HEK293 (cell line): Measurements from ENCODE around the gene CREM.
A peak's percentile ranks its signal among the peaks of the same experiment; 100 is the strongest.

Experiments used
- FEZF1 ChIP-seq: fragments of 450-650 bp; formaldehyde crosslinking; IDR thresholded peaks from 2 replicates; pipeline ENCODE4 v1.5.1; 2016; ENCODE audit warnings: missing biosample characterization, missing genetic modification characterization
- GLI2 ChIP-seq: fragments of 450-650 bp; formaldehyde crosslinking; IDR thresholded peaks from 2 replicates; pipeline ENCODE4; 2017; ENCODE audit warnings: missing biosample characterization, missing genetic modification characterization, low read depth, borderline replicate concordance
- IKZF3 ChIP-seq: fragments of 450-650 bp; IDR thresholded peaks from 2 replicates; pipeline ENCODE4 v1.5.0; 2018; ENCODE audit warnings: missing biosample characterization, mild to moderate bottlenecking, missing genetic modification characterization, moderate library complexity
- KLF10 ChIP-seq: fragments of 450-650 bp; IDR thresholded peaks from 2 replicates; pipeline ENCODE4 v1.5.1; 2018; ENCODE audit warnings: missing biosample characterization, mild to moderate bottlenecking, missing genetic modification characterization
- KLF9 ChIP-seq: fragments of 450-650 bp; formaldehyde crosslinking; IDR thresholded peaks from 2 replicates; pipeline ENCODE4 v1.5.1; 2016; ENCODE audit warnings: missing biosample characterization, missing genetic modification characterization, low read depth
- REPIN1 ChIP-seq: fragments of 450-650 bp; formaldehyde crosslinking; IDR thresholded peaks from 2 replicates; pipeline ENCODE4 v1.5.1; 2017; ENCODE audit warnings: missing biosample characterization, missing genetic modification characterization, low read depth
- SP2 ChIP-seq: fragments of 450-650 bp; formaldehyde crosslinking; IDR thresholded peaks from 2 replicates; pipeline ENCODE4 v1.5.1; 2016; ENCODE audit warnings: missing biosample characterization, missing genetic modification characterization
- SP3 ChIP-seq: fragments of 450-650 bp; formaldehyde crosslinking; IDR thresholded peaks from 2 replicates; pipeline ENCODE4 v1.5.1; 2016; ENCODE audit warnings: missing biosample characterization, missing genetic modification characterization
- SP7 ChIP-seq: fragments of 450-650 bp; formaldehyde crosslinking; IDR thresholded peaks from 2 replicates; pipeline ENCODE4 v1.5.1; 2016; ENCODE audit warnings: missing biosample characterization, missing genetic modification characterization
- ZBTB48 ChIP-seq: fragments of 450-650 bp; formaldehyde crosslinking; IDR thresholded peaks from 2 replicates; pipeline ENCODE4 v1.5.1; 2016; ENCODE audit warnings: missing biosample characterization, missing genetic modification characterization
- ZNF10 ChIP-seq: fragments of 450-650 bp; formaldehyde crosslinking; IDR thresholded peaks from 2 replicates; pipeline ENCODE4 v1.5.1; 2017; ENCODE audit warnings: missing biosample characterization, missing genetic modification characterization
- ZNF133 ChIP-seq: fragments of 450-650 bp; formaldehyde crosslinking; IDR thresholded peaks from 2 replicates; pipeline ENCODE4 v1.5.1; 2016; ENCODE audit warnings: missing biosample characterization, missing genetic modification characterization
- ZNF140 ChIP-seq: fragments of 450-650 bp; formaldehyde crosslinking; IDR thresholded peaks from 2 replicates; pipeline ENCODE4 v1.5.1; 2016; ENCODE audit warnings: missing biosample characterization, missing genetic modification characterization
- ZNF184 ChIP-seq: fragments of 450-650 bp; IDR thresholded peaks from 2 replicates; pipeline ENCODE4 v1.5.1; 2018; ENCODE audit warnings: missing biosample characterization, mild to moderate bottlenecking, missing genetic modification characterization
- ZNF211 ChIP-seq: fragments of 450-650 bp; formaldehyde crosslinking; IDR thresholded peaks from 2 replicates; pipeline ENCODE4 v1.5.1; 2016; ENCODE audit warnings: low read depth, missing biosample characterization, missing genetic modification characterization
- ZNF248 ChIP-seq: fragments of 450-650 bp; formaldehyde crosslinking; IDR thresholded peaks from 2 replicates; pipeline ENCODE4 v1.5.1; 2017; ENCODE audit warnings: missing biosample characterization, missing genetic modification characterization
- ZNF37A ChIP-seq: fragments of 450-650 bp; IDR thresholded peaks from 2 replicates; pipeline ENCODE4 v1.5.1; 2018; ENCODE audit warnings: missing biosample characterization, missing genetic modification characterization
- ZNF423 ChIP-seq: fragments of 450-650 bp; formaldehyde crosslinking; IDR thresholded peaks from 2 replicates; pipeline ENCODE4 v1.5.1; 2016; ENCODE audit warnings: missing biosample characterization, missing genetic modification characterization
- ZNF426 ChIP-seq: fragments of 450-650 bp; formaldehyde crosslinking; IDR thresholded peaks from 2 replicates; pipeline ENCODE4 v1.5.1; 2017; ENCODE audit warnings: missing biosample characterization, missing genetic modification characterization, mild to moderate bottlenecking, inconsistent platforms, moderate library complexity
- ZNF433 ChIP-seq: fragments of 450-650 bp; formaldehyde crosslinking; IDR thresholded peaks from 2 replicates; pipeline ENCODE4 v1.5.1; 2016; ENCODE audit warnings: missing biosample characterization, missing genetic modification characterization, low read depth
- ZNF510 ChIP-seq: fragments of 450-650 bp; formaldehyde crosslinking; IDR thresholded peaks from 2 replicates; pipeline ENCODE4 v1.5.1; 2018; ENCODE audit warnings: mild to moderate bottlenecking, missing genetic modification characterization, missing biosample characterization; ENCODE audit not compliant: insufficient replicate concordance
- ZNF529 ChIP-seq: fragments of 450-650 bp; formaldehyde crosslinking; IDR thresholded peaks from 2 replicates; pipeline ENCODE4 v1.5.1; 2017; ENCODE audit warnings: missing genetic modification characterization, missing biosample characterization; ENCODE audit not compliant: insufficient replicate concordance
- ZNF548 ChIP-seq: fragments of 450-650 bp; formaldehyde crosslinking; IDR thresholded peaks from 2 replicates; pipeline ENCODE4 v1.5.1; 2016; ENCODE audit warnings: missing biosample characterization, missing genetic modification characterization
- ZNF585B ChIP-seq: fragments of 450-650 bp; formaldehyde crosslinking; IDR thresholded peaks from 2 replicates; pipeline ENCODE4 v1.5.1; 2016; ENCODE audit warnings: missing biosample characterization, missing genetic modification characterization
- ZNF660 ChIP-seq: fragments of 450-650 bp; IDR thresholded peaks from 2 replicates; pipeline ENCODE4 v1.5.1; 2018; ENCODE audit warnings: missing biosample characterization, mild to moderate bottlenecking, missing genetic modification characterization
- ZNF76 ChIP-seq: fragments of 450-650 bp; formaldehyde crosslinking; IDR thresholded peaks from 2 replicates; pipeline ENCODE4; 2016; ENCODE audit warnings: low read depth, missing biosample characterization, missing genetic modification characterization, borderline replicate concordance
- ZNF768 ChIP-seq: fragments of 450-650 bp; formaldehyde crosslinking; IDR thresholded peaks from 2 replicates; pipeline ENCODE4 v1.5.1; 2018; ENCODE audit warnings: missing biosample characterization, mild to moderate bottlenecking, missing genetic modification characterization
- ZNF777 ChIP-seq: fragments of 450-650 bp; formaldehyde crosslinking; IDR thresholded peaks from 2 replicates; pipeline ENCODE4 v1.5.1; 2017; ENCODE audit warnings: missing biosample characterization, missing genetic modification characterization, borderline replicate concordance
- ZSCAN23 ChIP-seq: fragments of 450-650 bp; formaldehyde crosslinking; IDR thresholded peaks from 2 replicates; pipeline ENCODE4 v1.5.1; 2016; ENCODE audit warnings: missing biosample characterization, missing genetic modification characterization
- ZSCAN30 ChIP-seq: fragments of 450-650 bp; IDR thresholded peaks from 2 replicates; pipeline ENCODE4 v1.5.1; 2018; ENCODE audit warnings: missing biosample characterization, mild to moderate bottlenecking, missing genetic modification characterization, moderate library complexity
- TF ChIP-seq, protein P1 (sequence below): fragments of 450-650 bp; formaldehyde crosslinking; conservative IDR thresholded peaks from 2 replicates; pipeline ENCODE4 v1.5.1; 2016; ENCODE audit warnings: low read depth, missing biosample characterization, missing genetic modification characterization
- TF ChIP-seq, protein P2 (sequence below): fragments of 450-650 bp; formaldehyde crosslinking; IDR thresholded peaks from 2 replicates; pipeline ENCODE4 v1.5.1; 2017; ENCODE audit warnings: missing biosample characterization, missing genetic modification characterization
- TF ChIP-seq, protein P3 (sequence below): fragments of 450-650 bp; formaldehyde crosslinking; IDR thresholded peaks from 2 replicates; pipeline ENCODE4; 2016; ENCODE audit warnings: missing biosample characterization, missing genetic modification characterization
- TF ChIP-seq, protein P4 (sequence below): fragments of 450-650 bp; formaldehyde crosslinking; IDR thresholded peaks from 2 replicates; pipeline ENCODE4 v1.5.1; 2016; ENCODE audit warnings: missing biosample characterization, missing genetic modification characterization

CREM gene

DNA sequence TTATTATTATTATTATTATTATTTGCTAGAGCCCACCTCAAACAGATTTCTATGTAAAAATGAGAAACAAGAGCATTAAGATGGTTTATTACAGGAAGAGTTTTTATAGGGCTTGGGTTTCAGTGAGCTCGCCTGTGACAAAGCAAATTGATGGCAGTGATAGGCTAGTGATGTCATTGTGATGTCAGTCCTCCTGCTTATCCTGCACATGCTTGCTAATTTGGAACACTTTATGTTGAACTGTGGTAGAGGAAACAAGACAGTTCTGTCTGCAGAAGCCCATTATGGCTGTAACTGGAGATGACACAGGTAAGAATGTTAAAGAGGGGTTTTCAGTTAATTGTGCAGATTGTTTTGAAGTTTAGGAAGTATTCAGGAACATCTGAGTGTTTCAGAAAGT is 68.3 kb downstream of the CREM start (continued):
- TF ChIP-seq SP7 (tag by site-specific recombination) (peak; percentile 71), ZNF510 (tag by site-specific recombination) (no peak), ZNF585B (no peak), ZNF768 (tag by site-specific recombination) (no peak), SP2 (tag by site-specific recombination) (peak; percentile 36), ZNF10 (tag by site-specific recombination) (peak; percentile 70), ZNF140 (tag by site-specific recombination) (no peak), ZNF548 (no peak), ZNF433 (tag by site-specific recombination) (no peak), KLF9 (tag by site-specific recombination) (no peak), KLF10 (tag by site-specific recombination) (peak; percentile 73), ZBTB48 (tag by site-specific recombination) (no peak), ZNF37A (tag by site-specific recombination) (no peak), ZNF248 (tag by site-specific recombination) (no peak), ZNF211 (no peak), ZNF133 (tag by site-specific recombination) (no peak), ZNF777 (tag by site-specific recombination) (no peak), REPIN1 (tag by site-specific recombination) (no peak), ZNF184 (tag by site-specific recombination) (peak; percentile 83; the same call in 1 of the 2 replicates), ZNF423 (tag by site-specific recombination) (no peak), ZNF529 (tag by site-specific recombination) (no peak), ZNF76 (tag by site-specific recombination) (no peak), SP3 (tag by site-specific recombination) (peak; percentile 18; the same call in 1 of the 2 replicates), ZNF426 (tag by site-specific recombination) (no peak), IKZF3 (peak; percentile 85), ZSCAN23 (tag by site-specific recombination) (no peak; the same call in 1 of the 2 replicates), GLI2 (no peak), ZSCAN30 (tag by site-specific recombination) (peak; percentile 42; the same call in 1 of the 2 replicates), FEZF1 (tag by site-specific recombination) (peak; percentile 59), ZNF660 (no peak)
- TF ChIP-seq, protein P1, sequence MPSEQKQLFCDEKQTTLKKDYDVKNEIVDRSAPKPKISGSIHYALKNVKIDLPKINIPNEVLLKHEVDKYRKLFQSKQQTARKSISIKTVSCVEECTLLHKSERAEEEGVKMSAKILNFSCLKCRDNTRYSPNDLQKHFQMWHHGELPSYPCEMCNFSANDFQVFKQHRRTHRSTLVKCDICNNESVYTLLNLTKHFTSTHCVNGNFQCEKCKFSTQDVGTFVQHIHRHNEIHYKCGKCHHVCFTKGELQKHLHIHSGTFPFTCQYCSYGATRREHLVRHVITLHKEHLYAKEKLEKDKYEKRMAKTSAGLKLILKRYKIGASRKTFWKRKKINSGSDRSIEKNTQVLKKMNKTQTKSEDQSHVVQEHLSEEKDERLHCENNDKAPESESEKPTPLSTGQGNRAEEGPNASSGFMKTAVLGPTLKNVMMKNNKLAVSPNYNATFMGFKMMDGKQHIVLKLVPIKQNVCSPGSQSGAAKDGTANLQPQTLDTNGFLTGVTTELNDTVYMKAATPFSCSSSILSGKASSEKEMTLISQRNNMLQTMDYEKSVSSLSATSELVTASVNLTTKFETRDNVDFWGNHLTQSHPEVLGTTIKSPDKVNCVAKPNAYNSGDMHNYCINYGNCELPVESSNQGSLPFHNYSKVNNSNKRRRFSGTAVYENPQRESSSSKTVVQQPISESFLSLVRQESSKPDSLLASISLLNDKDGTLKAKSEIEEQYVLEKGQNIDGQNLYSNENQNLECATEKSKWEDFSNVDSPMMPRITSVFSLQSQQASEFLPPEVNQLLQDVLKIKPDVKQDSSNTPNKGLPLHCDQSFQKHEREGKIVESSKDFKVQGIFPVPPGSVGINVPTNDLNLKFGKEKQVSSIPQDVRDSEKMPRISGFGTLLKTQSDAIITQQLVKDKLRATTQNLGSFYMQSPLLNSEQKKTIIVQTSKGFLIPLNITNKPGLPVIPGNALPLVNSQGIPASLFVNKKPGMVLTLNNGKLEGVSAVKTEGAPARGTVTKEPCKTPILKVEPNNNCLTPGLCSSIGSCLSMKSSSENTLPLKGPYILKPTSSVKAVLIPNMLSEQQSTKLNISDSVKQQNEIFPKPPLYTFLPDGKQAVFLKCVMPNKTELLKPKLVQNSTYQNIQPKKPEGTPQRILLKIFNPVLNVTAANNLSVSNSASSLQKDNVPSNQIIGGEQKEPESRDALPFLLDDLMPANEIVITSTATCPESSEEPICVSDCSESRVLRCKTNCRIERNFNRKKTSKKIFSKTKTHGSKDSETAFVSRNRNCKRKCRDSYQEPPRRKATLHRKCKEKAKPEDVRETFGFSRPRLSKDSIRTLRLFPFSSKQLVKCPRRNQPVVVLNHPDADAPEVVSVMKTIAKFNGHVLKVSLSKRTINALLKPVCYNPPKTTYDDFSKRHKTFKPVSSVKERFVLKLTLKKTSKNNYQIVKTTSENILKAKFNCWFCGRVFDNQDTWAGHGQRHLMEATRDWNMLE (tag by site-specific recombination), result peak; percentile 24; the same call in 1 of the 2 replicates
- TF ChIP-seq, protein P2, sequence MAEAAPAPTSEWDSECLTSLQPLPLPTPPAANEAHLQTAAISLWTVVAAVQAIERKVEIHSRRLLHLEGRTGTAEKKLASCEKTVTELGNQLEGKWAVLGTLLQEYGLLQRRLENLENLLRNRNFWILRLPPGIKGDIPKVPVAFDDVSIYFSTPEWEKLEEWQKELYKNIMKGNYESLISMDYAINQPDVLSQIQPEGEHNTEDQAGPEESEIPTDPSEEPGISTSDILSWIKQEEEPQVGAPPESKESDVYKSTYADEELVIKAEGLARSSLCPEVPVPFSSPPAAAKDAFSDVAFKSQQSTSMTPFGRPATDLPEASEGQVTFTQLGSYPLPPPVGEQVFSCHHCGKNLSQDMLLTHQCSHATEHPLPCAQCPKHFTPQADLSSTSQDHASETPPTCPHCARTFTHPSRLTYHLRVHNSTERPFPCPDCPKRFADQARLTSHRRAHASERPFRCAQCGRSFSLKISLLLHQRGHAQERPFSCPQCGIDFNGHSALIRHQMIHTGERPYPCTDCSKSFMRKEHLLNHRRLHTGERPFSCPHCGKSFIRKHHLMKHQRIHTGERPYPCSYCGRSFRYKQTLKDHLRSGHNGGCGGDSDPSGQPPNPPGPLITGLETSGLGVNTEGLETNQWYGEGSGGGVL (tag by site-specific recombination), result no peak
- TF ChIP-seq, protein P3, sequence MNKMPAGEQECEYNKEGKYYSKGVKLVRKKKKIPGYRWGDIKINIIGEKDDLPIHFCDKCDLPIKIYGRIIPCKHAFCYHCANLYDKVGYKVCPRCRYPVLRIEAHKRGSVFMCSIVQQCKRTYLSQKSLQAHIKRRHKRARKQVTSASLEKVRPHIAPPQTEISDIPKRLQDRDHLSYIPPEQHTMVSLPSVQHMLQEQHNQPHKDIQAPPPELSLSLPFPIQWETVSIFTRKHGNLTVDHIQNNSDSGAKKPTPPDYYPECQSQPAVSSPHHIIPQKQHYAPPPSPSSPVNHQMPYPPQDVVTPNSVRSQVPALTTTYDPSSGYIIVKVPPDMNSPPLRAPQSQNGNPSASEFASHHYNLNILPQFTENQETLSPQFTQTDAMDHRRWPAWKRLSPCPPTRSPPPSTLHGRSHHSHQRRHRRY, result no peak
- TF ChIP-seq, protein P4, sequence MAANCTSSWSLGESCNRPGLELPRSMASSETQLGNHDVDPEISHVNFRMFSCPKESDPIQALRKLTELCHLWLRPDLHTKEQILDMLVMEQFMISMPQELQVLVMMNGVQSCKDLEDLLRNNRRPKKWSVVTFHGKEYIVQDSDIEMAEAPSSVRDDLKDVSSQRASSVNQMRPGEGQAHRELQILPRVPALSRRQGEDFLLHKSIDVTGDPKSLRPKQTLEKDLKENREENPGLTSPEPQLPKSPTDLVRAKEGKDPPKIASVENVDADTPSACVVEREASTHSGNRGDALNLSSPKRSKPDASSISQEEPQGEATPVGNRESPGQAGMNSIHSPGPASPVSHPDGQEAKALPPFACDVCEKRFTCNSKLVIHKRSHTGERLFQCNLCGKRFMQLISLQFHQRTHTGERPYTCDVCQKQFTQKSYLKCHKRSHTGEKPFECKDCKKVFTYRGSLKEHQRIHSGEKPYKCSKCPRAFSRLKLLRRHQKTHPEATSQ (tag by site-specific recombination), result no peak
